GM19043 (cell line): Measurements from ENCODE around the gene SAMD4A.

Source experiments
- ATAC-seq: cut with Tn5 transposase; IDR thresholded peaks from one replicate; pipeline ENCODE4 v1.9.1; 2021; ENCODE audit warnings: low read depth; ENCODE audit not compliant: unreplicated experiment

Gene SAMD4A

DNA sequence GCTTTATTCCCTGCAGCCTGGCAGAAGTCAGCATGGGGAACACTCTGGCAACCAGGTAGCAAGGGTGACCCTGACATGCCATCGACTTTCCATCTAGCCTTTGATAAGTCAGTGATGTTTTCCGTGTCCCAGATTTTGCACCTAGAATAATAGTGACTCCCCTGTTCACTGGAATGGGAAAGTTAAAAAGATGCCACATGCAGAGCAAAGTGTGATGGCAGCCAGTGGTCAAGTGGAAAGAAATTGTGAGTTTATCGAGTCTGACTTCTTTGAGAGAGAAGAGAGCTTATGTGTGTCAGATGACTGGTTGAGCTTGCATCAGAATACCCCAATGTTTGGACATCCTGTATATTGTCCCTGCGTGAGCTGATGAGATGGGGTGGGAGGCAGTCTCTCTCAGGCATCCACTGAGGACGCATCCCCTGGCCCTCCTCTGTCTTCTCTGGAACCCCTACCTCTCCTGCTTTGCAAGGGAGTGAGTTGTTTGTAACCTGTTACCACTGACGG lies 187.2 kb downstream of the SAMD4A start:
- ATAC-seq: no peak

DNA sequence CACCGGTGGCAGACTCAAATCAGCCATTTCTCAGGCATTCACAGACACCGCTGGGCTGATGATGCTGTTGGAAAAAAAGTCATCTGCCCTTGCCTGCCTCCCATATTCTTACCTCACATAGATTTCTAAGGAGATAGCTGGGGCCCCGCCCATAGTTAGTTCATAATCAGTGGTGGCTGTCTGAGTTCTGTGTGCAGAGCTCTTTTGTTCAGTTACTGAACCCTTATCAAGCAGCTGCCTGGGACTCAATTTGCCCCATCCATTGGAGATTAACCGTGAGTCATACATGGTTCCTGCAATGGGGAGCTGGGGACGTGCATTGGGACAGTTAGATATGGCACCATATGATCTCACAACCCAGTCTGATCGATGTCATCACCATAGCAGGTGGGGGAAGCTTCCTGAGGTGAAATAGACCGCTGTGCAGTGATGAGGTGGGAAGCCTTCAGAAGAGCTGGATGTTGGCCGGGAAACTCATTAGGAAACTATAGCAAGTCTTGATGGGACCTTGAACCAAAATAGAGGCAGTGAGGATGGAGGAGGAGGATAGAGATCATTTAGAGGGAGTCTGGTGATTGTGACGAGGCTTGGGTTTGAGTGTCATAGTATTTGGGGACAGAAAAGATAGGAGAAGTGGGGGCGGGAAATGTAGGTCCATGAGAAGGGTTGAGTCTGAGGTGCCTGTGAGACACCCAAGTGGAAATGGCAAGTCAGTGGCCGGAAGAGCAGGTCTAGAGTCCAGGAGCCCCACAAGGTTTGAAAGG lies 187.9 kb downstream of the SAMD4A start:
- ATAC-seq: no peak

DNA sequence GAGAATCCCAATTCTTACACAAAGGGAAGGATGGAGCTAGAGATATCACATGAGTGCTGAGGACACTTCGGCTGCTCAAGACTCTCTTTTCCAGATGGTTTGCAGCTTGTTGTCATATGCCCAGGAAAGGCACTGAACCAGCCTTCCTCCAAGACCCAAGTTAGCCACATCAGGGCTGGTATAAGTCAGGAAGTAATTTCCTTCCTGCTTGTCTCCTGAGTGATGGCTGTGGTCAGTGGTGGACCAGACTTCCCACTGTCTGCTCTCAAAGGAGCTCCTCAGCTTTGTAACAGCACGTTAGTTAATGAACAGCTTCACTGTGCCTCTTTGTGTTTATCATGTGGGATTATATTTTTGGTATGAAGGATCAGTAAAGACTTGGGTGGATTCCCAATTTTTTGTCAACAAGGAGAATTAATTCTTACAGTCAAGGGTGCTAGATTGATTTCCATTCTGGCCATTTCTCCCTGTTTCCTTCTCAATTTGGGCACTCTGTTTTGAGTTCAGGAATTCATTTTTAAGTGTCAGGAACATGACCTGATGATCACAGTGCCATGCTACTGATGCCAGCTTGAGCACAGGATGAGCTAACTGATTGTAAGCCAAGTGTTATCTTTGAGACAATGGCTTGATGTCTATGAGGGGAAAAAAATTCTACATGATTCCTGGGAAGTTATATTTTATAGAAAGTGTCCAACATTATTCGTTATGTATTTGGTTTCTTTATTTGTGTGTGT lies 189.9 kb downstream of the SAMD4A start:
- no peak for ATAC-seq

GRCh38 chr14:54758041-54758440 lies 191.1 kb downstream of the SAMD4A start:
- ATAC-seq: no peak

- no peak for ATAC-seq
These were observed 193.2 kb downstream of the SAMD4A start for GRCh38 chr14:54759982-54760585.

- ATAC-seq: no peak
These were observed 194.1 kb downstream of the SAMD4A start for GRCh38 chr14:54760866-54761575.

DNA sequence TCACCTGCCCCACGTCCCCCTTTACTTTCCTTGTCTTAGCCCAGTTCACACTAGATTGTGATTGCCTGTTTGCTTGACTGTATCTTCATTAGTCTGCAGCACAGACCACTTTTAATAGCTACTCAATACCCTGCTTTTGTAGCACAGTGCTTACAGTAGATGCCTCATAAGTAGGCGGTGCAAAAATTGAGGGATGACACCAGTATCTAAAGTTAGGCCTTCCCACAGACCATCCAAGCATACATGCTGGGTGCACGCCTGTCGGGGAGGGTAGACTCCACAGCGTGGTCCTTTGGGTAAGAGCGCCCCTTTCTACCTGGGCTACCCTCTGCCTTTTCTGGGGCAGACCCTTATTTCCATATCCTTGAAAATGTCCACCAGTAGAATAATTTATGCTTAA lies 194.9 kb downstream of the SAMD4A start:
- ATAC-seq: no peak

GRCh38 chr14:54762296-54762695 lies 195.4 kb downstream of the SAMD4A start:
- no peak for ATAC-seq

DNA sequence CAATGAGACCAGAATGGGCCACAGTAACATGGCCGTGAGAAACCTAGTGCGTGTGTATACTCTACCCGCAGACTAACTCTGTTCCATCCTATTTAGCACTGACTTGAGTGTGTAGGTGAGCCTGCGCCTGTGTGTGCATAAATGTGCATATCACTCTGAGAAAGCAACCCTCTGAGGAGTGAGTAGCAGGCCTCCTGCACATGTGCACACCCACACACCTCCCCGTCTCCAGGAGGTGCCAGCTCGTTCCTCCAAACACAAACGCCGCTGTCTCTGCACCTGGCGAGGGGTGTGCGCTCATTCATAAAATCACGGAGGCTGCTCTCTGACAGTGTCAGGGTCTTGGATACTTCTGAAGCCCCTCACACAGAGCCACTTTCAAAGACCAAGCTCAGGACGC lies 196.8 kb downstream of the SAMD4A start:
- ATAC-seq: no peak

- no peak for ATAC-seq
These were observed 199.6 kb downstream of the SAMD4A start for GRCh38 chr14:54766276-54767138.

GRCh38 chr14:54767139-54767431 lies 200.2 kb downstream of the SAMD4A start:
- ATAC-seq: no peak

DNA sequence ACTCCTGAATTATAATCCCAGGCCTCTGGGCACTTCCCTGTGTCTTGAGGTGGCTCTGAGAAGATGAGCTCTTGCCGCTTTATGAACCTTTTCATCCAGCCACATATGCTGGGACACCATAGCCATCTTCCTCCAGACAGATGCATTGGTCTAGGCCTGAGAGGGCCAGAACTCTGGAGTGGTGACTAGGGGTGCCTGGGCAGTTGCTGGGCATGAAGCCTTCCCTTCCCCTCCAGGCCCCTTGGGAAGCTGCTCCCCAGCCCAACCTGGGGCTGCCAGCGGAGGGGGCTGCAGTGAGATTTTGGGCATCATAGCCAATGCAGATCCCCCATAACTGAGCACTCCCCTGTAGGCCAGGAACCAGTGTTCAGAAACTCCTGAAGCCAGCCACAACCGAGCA lies 200.5 kb downstream of the SAMD4A start:
- no peak for ATAC-seq

DNA sequence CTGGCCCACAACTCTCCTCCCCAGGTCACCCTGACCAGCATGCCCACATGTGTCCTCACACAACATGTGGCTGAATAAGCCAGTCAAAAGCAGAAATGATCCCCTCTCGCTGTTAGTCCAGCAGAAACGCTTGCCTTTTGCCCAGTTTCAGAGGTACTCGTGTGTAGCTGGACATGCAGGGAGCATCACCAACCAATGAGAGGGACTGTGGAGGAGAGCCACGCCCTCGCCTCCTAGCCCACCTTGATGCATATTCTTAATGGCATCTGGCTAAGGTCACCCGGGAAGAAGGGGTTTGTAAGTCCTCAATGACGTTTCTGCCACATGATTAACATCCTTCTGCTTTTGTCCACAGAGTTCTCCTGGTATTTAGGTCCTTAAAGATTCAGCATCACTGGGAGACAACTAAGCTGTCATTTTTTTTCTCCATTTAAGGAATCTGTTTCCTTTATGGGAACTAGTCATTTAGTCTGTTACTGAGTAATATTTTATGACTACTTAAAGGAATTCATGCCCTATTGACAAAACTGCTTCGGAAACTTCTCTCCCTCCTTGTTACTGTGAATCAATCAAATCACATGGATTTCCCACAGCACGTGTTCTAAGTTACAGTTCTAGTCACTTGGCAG lies 201.7 kb downstream of the SAMD4A start:
- ATAC-seq: no peak

- ATAC-seq: no peak
These were observed 203.3 kb downstream of the SAMD4A start for GRCh38 chr14:54769951-54770863.

- no peak for ATAC-seq
These were observed 204.6 kb downstream of the SAMD4A start for GRCh38 chr14:54771411-54772027.

DNA sequence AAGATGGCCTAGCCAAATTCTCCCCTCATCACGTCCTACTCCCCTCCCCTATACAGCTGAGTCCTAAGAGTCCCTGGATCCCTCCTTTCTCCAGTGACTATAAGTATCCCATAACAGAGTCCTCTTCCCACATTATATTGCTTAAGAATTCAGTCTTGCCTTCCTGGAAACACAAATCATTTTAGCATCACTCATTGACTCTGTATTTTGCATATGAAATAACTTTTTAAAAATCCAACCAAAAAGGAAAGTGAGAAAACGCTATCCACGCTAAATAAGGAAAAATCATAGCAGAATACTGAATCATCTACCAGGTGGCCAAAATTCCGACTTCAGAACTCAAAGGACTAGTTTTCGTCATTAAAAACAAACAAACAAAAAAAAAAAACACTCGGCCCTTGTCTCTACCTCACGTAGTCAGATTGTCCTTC lies 205.5 kb downstream of the SAMD4A start:
- no peak for ATAC-seq

DNA sequence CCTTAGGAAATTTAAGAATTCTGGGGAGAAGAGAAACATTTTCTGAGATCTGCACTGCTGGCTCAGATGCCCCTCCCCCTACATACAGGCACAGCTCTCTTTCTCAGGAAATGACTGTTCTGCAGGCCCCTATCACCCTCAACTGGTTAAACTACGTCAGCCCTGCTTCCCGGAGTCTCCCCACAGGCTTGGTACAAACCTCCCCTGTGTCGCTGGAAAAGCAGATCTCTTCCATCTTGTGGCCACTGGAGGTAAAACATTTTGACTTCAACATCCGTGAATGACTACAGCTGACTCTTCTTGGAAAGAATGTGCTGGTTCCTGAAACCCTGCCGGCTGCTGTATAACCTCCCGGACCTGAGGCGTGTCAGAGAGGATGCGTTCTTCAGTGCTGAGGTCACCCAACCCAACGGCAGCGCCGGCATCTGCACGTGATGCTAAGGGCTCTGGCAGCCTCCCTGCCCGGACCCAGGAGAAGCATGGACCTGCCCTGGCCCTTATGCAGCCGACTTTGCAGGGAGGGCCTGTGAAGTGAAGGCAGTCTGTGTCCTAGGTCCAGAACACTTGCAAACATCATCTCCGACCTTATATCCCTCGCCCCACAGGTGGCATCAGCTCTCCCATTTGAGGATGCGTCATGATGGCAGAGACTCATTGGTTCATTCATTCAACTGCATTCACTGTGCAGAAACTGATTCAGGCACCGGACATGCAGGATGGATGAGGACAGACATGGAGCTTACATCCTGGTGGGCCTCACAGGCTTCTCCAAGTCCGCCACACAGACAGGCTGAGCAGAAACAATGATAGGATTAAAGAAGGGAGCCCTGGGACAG lies 206.5 kb downstream of the SAMD4A start:
- peak; percentile 51 for ATAC-seq
